Osteocyte (in vitro differentiated cells): ENCODE data around the gene RBM33. TPM values are rescaled to one million over a fixed set of nuclear protein-coding genes. Genes with fewer than 3 reads are reported as not detected.

Experiments used
- DNase-seq: peaks from one replicate; pipeline ENCODE4 v3.0.0; 2021; ENCODE audit warnings: mixed read lengths; ENCODE audit not compliant: unreplicated experiment; ENCODE audit errors: extremely low spot score
- H3K27ac Mint-ChIP-seq: one replicate; pipeline ENCODE4 v1.8.0; 2021; ENCODE audit warnings: mild to moderate bottlenecking, mixed read lengths; ENCODE audit not compliant: unreplicated experiment
- H3K27me3 Mint-ChIP-seq: one replicate; pipeline ENCODE4 v1.8.0; 2021; ENCODE audit warnings: mixed read lengths; ENCODE audit not compliant: unreplicated experiment
- H3K36me3 Mint-ChIP-seq: one replicate; pipeline ENCODE4 v1.8.0; 2021; ENCODE audit warnings: mixed read lengths; ENCODE audit not compliant: unreplicated experiment
- H3K4me1 Mint-ChIP-seq: one replicate; pipeline ENCODE4 v1.8.0; 2021; ENCODE audit warnings: mixed read lengths; ENCODE audit not compliant: unreplicated experiment
- H3K4me3 Mint-ChIP-seq: one replicate; pipeline ENCODE4 v1.8.0; 2021; ENCODE audit warnings: mild to moderate bottlenecking, moderate library complexity, mixed read lengths; ENCODE audit not compliant: unreplicated experiment
- H3K9me3 Mint-ChIP-seq: one replicate; pipeline ENCODE4 v1.8.0; 2021; ENCODE audit warnings: mixed read lengths; ENCODE audit not compliant: unreplicated experiment
- CTCF ChIP-seq: fragments of 200-600 bp; sonication (generic); IDR thresholded peaks from 2 replicates; pipeline ENCODE4 v1.5.0; 2021; ENCODE audit warnings: antibody characterized with exemption, mild to moderate bottlenecking, moderate library complexity
- total RNA-seq: library from RNA; stranded (reverse); gene quantifications from 2 replicates; pipeline ENCODE4 v1.2.1, GENCODE V29; 2021

RBM33 gene
- total RNA-seq, 1 donor from 2014 or later = 52.4 TPM

- no peaks in the 10 kb centered on the region for H3K27me3 Mint-ChIP-seq
- DNase-seq = no peak
- no peak overlapping the region for H3K4me3 Mint-ChIP-seq
- no peaks in the 10 kb centered on the region for H3K4me1 Mint-ChIP-seq
- TF ChIP-seq CTCF = no peak
- H3K36me3 Mint-ChIP-seq = peaks cover 10% of the 10 kb centered on the region
- no peak overlapping the region for H3K27ac Mint-ChIP-seq
- H3K9me3 Mint-ChIP-seq = no peaks in the 10 kb centered on the region
These were observed 78.5 kb downstream of the RBM33 start for GRCh38 chr7:155722936-155723335.

GRCh38 chr7:155724327-155725005 is 80.0 kb downstream of the RBM33 start:
- DNase-seq = no peak
- H3K27me3 Mint-ChIP-seq = no peaks in the 10 kb centered on the region
- H3K27ac Mint-ChIP-seq = no peak overlapping the region
- no peak overlapping the region for H3K4me3 Mint-ChIP-seq
- TF ChIP-seq CTCF = no peak
- peaks cover 10% of the 10 kb centered on the region for H3K36me3 Mint-ChIP-seq
- no peaks in the 10 kb centered on the region for H3K4me1 Mint-ChIP-seq
- H3K9me3 Mint-ChIP-seq = no peaks in the 10 kb centered on the region

- Mint-ChIP-seq H3K4me1 (peaks cover 2% of the 10 kb centered on the region), H3K27ac (no peak overlapping the region), H3K4me3 (no peak overlapping the region), H3K27me3 (no peaks in the 10 kb centered on the region), H3K9me3 (no peaks in the 10 kb centered on the region), H3K36me3 (peaks cover 10% of the 10 kb centered on the region)
- TF ChIP-seq CTCF = no peak
- no peak for DNase-seq
These were observed 80.5 kb downstream of the RBM33 start for GRCh38 chr7:155725006-155725355.

GRCh38 chr7:155727616-155728015 is 83.2 kb downstream of the RBM33 start:
- no peak for DNase-seq
- no peaks in the 10 kb centered on the region for H3K27me3 Mint-ChIP-seq
- H3K27ac Mint-ChIP-seq = no peak overlapping the region
- H3K4me3 Mint-ChIP-seq = no peak overlapping the region
- no peaks in the 10 kb centered on the region for H3K9me3 Mint-ChIP-seq
- no peak for TF ChIP-seq CTCF
- peaks cover 14% of the 10 kb centered on the region for H3K36me3 Mint-ChIP-seq
- peaks cover 4% of the 10 kb centered on the region for H3K4me1 Mint-ChIP-seq

- peaks cover 12% of the 10 kb centered on the region for H3K36me3 Mint-ChIP-seq
- H3K4me3 Mint-ChIP-seq = no peak overlapping the region
- no peaks in the 10 kb centered on the region for H3K27me3 Mint-ChIP-seq
- H3K9me3 Mint-ChIP-seq = no peaks in the 10 kb centered on the region
- H3K27ac Mint-ChIP-seq = no peak overlapping the region
- peaks cover 4% of the 10 kb centered on the region for H3K4me1 Mint-ChIP-seq
- TF ChIP-seq CTCF = no peak
- DNase-seq = no peak
These were observed 83.7 kb downstream of the RBM33 start for GRCh38 chr7:155728116-155728515.
